Measurements from ENCODE around the gene ANAPC16. TPM values are rescaled to one million over a fixed set of nuclear protein-coding genes. Genes with fewer than 3 reads are reported as not detected.
A peak's percentile ranks its signal among the peaks of the same experiment; 100 is the strongest.
"Not testable (repeated sequence)": the region's sequence is repeated elsewhere in the genome, so short reads cannot be mapped to it uniquely, and the experiment has no call there.

Gene ANAPC16
- total RNA-seq, 1 donor from 2014 or later = 54.4 TPM

- no peak for DNase-seq (ENCODE audit: low spot score)
- H3K27me3 Mint-ChIP-seq (ENCODE audit: low read depth) = no peaks in the 10 kb centered on the region
- no peaks in the 10 kb centered on the region for H3K9me3 Mint-ChIP-seq (ENCODE audit: low read depth)
- peaks cover 33% of the 10 kb centered on the region for H3K4me1 Mint-ChIP-seq (ENCODE audit: low read depth)
- no peak overlapping the region for H3K4me3 Mint-ChIP-seq (ENCODE audit: unreplicated experiment)
- peaks cover 20% of the 10 kb centered on the region for H3K36me3 Mint-ChIP-seq (ENCODE audit: low read depth)
- TF ChIP-seq, protein P1, sequence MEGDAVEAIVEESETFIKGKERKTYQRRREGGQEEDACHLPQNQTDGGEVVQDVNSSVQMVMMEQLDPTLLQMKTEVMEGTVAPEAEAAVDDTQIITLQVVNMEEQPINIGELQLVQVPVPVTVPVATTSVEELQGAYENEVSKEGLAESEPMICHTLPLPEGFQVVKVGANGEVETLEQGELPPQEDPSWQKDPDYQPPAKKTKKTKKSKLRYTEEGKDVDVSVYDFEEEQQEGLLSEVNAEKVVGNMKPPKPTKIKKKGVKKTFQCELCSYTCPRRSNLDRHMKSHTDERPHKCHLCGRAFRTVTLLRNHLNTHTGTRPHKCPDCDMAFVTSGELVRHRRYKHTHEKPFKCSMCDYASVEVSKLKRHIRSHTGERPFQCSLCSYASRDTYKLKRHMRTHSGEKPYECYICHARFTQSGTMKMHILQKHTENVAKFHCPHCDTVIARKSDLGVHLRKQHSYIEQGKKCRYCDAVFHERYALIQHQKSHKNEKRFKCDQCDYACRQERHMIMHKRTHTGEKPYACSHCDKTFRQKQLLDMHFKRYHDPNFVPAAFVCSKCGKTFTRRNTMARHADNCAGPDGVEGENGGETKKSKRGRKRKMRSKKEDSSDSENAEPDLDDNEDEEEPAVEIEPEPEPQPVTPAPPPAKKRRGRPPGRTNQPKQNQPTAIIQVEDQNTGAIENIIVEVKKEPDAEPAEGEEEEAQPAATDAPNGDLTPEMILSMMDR (IDR thresholded peaks at IDR 0.05) = no peak
- peak overlapping the region; percentile 100 for H3K27ac Mint-ChIP-seq (ENCODE audit: unreplicated experiment)
Measured at GRCh38 chr10:72277996-72278667, 62.3 kb downstream of the ANAPC16 start.

GRCh38 chr10:72278668-72279393 lies 63.0 kb downstream of the ANAPC16 start:
- H3K4me3 Mint-ChIP-seq (ENCODE audit: unreplicated experiment) = no peak overlapping the region
- no peaks in the 10 kb centered on the region for H3K27me3 Mint-ChIP-seq (ENCODE audit: low read depth)
- H3K9me3 Mint-ChIP-seq (ENCODE audit: low read depth) = no peaks in the 10 kb centered on the region
- peaks cover 20% of the 10 kb centered on the region for H3K36me3 Mint-ChIP-seq (ENCODE audit: low read depth)
- TF ChIP-seq, protein P1 (IDR thresholded peaks at IDR 0.05) = no peak
- peaks cover 33% of the 10 kb centered on the region for H3K4me1 Mint-ChIP-seq (ENCODE audit: low read depth)
- H3K27ac Mint-ChIP-seq (ENCODE audit: unreplicated experiment) = peak overlapping the region; percentile 100
- DNase-seq (ENCODE audit: low spot score) = no peak

- H3K27me3 Mint-ChIP-seq (ENCODE audit: low read depth); H3K27ac Mint-ChIP-seq (ENCODE audit: unreplicated experiment); H3K4me3 Mint-ChIP-seq (ENCODE audit: unreplicated experiment); H3K9me3 Mint-ChIP-seq (ENCODE audit: low read depth); DNase-seq (ENCODE audit: low spot score): not testable (repeated sequence)
- Mint-ChIP-seq H3K4me1 (ENCODE audit: low read depth) (peaks cover 33% of the 10 kb centered on the region), H3K36me3 (ENCODE audit: low read depth) (peaks cover 18% of the 10 kb centered on the region)
Measured at GRCh38 chr10:72279587-72279986, 63.8 kb downstream of the ANAPC16 start.

DNA sequence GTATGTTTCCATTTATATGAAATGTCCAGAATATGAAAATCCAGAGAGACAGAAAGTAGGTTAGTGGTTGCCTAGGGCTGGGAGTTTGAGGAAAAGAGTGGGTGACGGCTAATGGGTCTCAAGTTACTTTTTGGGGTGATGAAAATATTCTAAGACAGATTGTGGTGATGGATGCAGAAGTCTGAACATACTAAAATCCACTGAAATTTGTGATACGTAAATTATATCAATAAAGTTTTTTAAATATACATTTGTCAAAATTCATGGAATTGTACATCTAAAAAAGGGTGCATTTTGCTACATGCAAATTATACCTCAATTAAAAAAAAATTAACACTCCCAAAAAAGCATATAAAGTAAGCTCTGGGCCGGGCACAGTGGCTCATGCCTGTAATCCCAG lies 67.3 kb downstream of the ANAPC16 start:
- peaks cover 20% of the 10 kb centered on the region for H3K4me1 Mint-ChIP-seq (ENCODE audit: low read depth)
- DNase-seq (ENCODE audit: low spot score) = no peak
- no peaks in the 10 kb centered on the region for H3K27me3 Mint-ChIP-seq (ENCODE audit: low read depth)
- no peaks in the 10 kb centered on the region for H3K36me3 Mint-ChIP-seq (ENCODE audit: low read depth)
- TF ChIP-seq, protein P1 (IDR thresholded peaks at IDR 0.05) = no peak
- no peaks in the 10 kb centered on the region for H3K9me3 Mint-ChIP-seq (ENCODE audit: low read depth)
- H3K4me3 Mint-ChIP-seq (ENCODE audit: unreplicated experiment) = no peak overlapping the region
- no peak overlapping the region for H3K27ac Mint-ChIP-seq (ENCODE audit: unreplicated experiment)

Other genes starting within 250 kb of the ANAPC16 start
- gene SPOCK2, start 127.5 kb upstream of the ANAPC16 start, total RNA-seq = 0.32 to 1.4 TPM (median 0.80 TPM) in 3 replicates
- gene ASCC1, start 264 bp downstream of the ANAPC16 start, total RNA-seq = 31.6 to 36.8 TPM (median 35.4 TPM) in 3 replicates
- 68.5 to 241 TPM (median 227 TPM) in 3 replicates for gene DDIT4, start 57.9 kb downstream of the ANAPC16 start, total RNA-seq
- 27.3 to 29.8 TPM (median 28.7 TPM) in 3 replicates for gene DNAJB12, start 138.9 kb downstream of the ANAPC16 start, total RNA-seq